NCI-H2029 (cell line): ENCODE results near the gene FAM168B.
A peak's percentile ranks its signal among the peaks of the same experiment; 100 is the strongest.
"Not testable (repeated sequence)": the region's sequence is repeated elsewhere in the genome, so short reads cannot be mapped to it uniquely, and the experiment has no call there.

Source experiments
- DNase-seq: peaks from one replicate; lab custom pipeline; 2025; lab: John Stamatoyannopoulos, UW

Gene FAM168B

GRCh38 chr2:131093006-131093695 lies at the start of gene FAM168B:
Gene FAM168B, minus strand, starts transcription at chr2:131093460. Its CDS starts 10,814 bp downstream, at chr2:131082646.
- peak; percentile 81 for DNase-seq

- DNase-seq: no peak
These were observed 49.6 kb upstream of the FAM168B start for GRCh38 chr2:131142849-131143248.

- DNase-seq: no peak
These were observed 47.3 kb upstream of the FAM168B start for GRCh38 chr2:131140581-131140980.

GRCh38 chr2:131132729-131133128 lies 39.5 kb upstream of the FAM168B start:
- DNase-seq: no peak

GRCh38 chr2:131130298-131130596 lies 37.0 kb upstream of the FAM168B start:
- no peak for DNase-seq

GRCh38 chr2:131127981-131128380 lies 34.7 kb upstream of the FAM168B start:
- no peak for DNase-seq

- no peak for DNase-seq
These were observed 33.8 kb upstream of the FAM168B start for GRCh38 chr2:131127076-131127475.

GRCh38 chr2:131126436-131126835 lies 33.2 kb upstream of the FAM168B start:
- no peak for DNase-seq

- no peak for DNase-seq
These were observed 32.0 kb upstream of the FAM168B start for GRCh38 chr2:131125195-131125757.

- DNase-seq: no peak
These were observed 29.9 kb upstream of the FAM168B start for GRCh38 chr2:131123192-131123591.

GRCh38 chr2:131122496-131122895 lies 29.2 kb upstream of the FAM168B start:
- DNase-seq: no peak

GRCh38 chr2:131121464-131121863 lies 28.2 kb upstream of the FAM168B start:
- DNase-seq: no peak

- no peak for DNase-seq
These were observed 27.6 kb upstream of the FAM168B start for GRCh38 chr2:131120815-131121317.

GRCh38 chr2:131115752-131116151 lies 22.5 kb upstream of the FAM168B start:
- no peak for DNase-seq

GRCh38 chr2:131114950-131115349 lies 21.7 kb upstream of the FAM168B start:
- not testable (repeated sequence) for DNase-seq

- DNase-seq: no peak
These were observed 20.4 kb upstream of the FAM168B start for GRCh38 chr2:131113566-131114227.

GRCh38 chr2:131112529-131112928 lies 19.3 kb upstream of the FAM168B start:
- DNase-seq: no peak

GRCh38 chr2:131105950-131106801 lies 12.9 kb upstream of the FAM168B start:
- peak; percentile 42 for DNase-seq

GRCh38 chr2:131105156-131105949 lies 12.1 kb upstream of the FAM168B start, which contains the start of gene PLEKHB2:
Gene PLEKHB2, plus strand, starts transcription at chr2:131105336. Its CDS starts 15,606 bp downstream, at chr2:131120942.
- DNase-seq: peak; percentile 67

- peak; percentile 62 for DNase-seq
These were observed 11.4 kb upstream of the FAM168B start for GRCh38 chr2:131104487-131105155.

GRCh38 chr2:131103165-131103564 lies 9.9 kb upstream of the FAM168B start:
- DNase-seq: no peak
